ENCODE results near the gene ARHGAP6.

Gene ARHGAP6

GRCh38 chrX:11665168-11666111 is at the start of gene ARHGAP6:
Gene ARHGAP6 (minus strand): TSS chrX:11665920. CDS start chrX:11664828, 1,092 bp downstream.
- DNase-seq (ENCODE audit: low read depth, low spot score) = no peak

- no peak for DNase-seq (ENCODE audit: low read depth, low spot score)
Measured at GRCh38 chrX:11704725-11705495, 39.2 kb upstream of the ARHGAP6 start.

GRCh38 chrX:11703855-11704254 is 38.1 kb upstream of the ARHGAP6 start:
- DNase-seq (ENCODE audit: low read depth, low spot score) = no peak

GRCh38 chrX:11702965-11703631 is 37.4 kb upstream of the ARHGAP6 start:
- DNase-seq (ENCODE audit: low read depth, low spot score) = no peak

DNA sequence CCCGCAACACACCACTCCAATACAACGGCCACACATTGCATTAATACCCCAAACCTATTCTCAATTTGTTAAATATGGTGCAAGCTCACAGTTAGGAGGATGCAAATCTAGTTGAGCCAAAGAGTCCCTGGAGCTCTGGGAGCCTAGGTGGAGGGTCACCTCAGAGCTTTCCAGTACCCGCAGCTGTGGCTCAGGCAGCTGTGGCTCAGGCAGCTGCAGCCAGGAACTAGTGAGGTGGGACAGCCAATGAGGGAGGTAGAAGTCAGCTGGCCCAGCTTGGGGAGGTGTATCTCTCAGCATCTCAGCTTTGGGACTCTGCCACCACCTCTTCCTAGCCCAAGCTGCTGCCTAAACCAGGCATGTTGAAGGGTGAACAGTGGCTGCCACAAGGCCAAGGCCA is 36.7 kb upstream of the ARHGAP6 start:
- DNase-seq (ENCODE audit: low read depth, low spot score) = no peak

DNA sequence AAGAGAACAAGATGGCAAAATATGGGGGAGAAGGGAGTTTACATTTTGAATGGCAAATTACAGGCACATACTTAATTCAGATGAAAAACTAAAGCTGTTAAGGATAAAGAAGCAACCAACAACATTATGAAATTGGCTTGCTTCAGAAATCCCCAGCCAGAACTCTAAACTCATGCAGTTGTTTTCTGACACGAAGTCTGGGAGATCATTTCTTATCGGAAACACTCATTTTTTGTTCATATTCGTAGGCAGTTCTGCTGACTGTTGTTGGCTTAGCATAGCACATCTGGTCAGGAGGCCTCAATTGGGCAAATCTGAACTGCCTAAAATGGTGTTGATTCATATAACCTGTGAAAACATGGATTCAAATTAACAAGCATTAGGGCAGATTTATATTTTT is 33.0 kb upstream of the ARHGAP6 start:
- DNase-seq (ENCODE audit: low read depth, low spot score) = no peak

GRCh38 chrX:11688201-11688600 is 22.5 kb upstream of the ARHGAP6 start:
- no peak for DNase-seq (ENCODE audit: low read depth, low spot score)

- DNase-seq (ENCODE audit: low read depth, low spot score) = no peak
Measured at GRCh38 chrX:11687157-11687556, 21.4 kb upstream of the ARHGAP6 start.

- DNase-seq (ENCODE audit: low read depth, low spot score) = no peak
Measured at GRCh38 chrX:11683057-11683456, 17.3 kb upstream of the ARHGAP6 start.

GRCh38 chrX:11678158-11678557 is 12.4 kb upstream of the ARHGAP6 start:
- DNase-seq (ENCODE audit: low read depth, low spot score) = no peak

GRCh38 chrX:11672213-11672612 is 6.5 kb upstream of the ARHGAP6 start:
- DNase-seq (ENCODE audit: low read depth, low spot score) = no peak

DNA sequence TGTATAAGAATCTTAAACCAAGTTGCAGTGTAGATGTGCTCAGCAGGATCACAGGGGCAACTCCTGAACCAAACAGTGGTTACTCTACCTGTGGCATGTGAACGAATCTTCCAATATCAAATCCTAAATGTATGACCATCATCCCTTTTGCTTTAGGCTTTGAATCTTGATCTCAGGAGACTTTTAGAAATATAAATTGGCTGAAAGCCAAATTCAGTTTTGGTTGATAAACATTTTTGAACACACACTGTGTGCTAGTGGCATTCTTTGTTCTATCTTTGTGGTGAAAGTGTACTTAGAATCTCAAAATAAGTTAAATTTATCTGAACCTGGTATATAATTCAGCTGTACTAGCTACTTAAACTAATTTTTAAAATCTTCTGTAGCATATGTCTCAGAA is 4.6 kb upstream of the ARHGAP6 start:
- DNase-seq (ENCODE audit: low read depth, low spot score) = no peak

DNA sequence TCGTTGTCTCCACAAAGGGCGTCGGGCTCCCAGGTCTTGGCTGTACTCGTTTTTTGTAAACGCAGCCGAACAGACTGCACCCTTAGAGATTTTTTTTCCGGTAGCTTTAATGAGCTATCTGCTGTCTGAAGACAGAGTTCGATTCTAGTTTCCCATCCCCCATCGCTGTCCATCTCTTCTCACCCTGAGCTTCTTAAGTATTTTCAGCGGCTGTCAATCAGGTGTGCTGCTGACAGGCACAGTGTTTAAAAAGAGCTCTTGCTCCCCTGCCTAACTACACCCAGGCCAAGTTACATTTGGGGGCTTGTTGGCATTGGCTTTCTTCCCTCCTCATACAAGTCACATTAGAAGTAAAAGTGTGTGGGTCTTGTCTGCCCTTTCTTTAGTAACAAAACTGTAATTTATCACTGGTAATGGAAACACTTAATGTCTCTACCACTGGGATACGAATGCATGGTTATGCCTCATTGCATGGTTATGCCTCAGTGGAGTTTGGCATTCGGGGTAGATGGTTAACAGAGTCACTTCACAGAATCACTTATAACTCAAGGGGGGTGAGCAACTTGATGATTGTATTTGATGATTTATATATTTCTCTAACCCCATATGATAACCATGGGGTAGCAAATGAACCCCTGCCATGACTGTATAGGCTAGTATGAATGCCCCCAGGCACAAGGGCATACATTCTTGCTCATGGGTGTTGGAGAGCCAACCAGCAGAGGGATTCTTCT is 1.4 kb upstream of the ARHGAP6 start:
- DNase-seq (ENCODE audit: low read depth, low spot score) = no peak

DNA sequence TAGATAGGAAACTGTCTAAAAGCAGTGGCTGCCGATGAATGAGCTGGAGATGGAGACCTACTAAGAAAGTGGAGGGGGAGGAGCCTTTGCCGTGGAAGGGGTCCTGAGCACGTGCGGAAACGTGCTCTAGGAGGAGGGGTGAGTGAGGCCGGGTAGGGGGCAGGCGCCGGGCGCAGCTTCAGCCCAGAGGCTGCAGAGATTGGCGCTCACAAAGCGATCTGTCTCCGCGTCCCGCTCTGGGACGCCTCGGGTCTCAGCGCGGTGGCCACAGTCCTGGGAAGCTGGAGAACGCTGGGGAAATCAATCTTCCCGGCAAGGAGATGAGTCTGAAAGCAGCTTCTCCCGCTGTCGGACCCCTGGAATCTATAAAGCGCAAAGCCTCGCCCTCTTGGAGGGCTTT is 444 bp upstream of the ARHGAP6 start:
- no peak for DNase-seq (ENCODE audit: low read depth, low spot score)

GRCh38 chrX:11664211-11665167 is 1.2 kb downstream of the ARHGAP6 start:
- DNase-seq (ENCODE audit: low read depth, low spot score) = no peak

GRCh38 chrX:11663875-11664210 is 1.9 kb downstream of the ARHGAP6 start:
- no peak for DNase-seq (ENCODE audit: low read depth, low spot score)

DNA sequence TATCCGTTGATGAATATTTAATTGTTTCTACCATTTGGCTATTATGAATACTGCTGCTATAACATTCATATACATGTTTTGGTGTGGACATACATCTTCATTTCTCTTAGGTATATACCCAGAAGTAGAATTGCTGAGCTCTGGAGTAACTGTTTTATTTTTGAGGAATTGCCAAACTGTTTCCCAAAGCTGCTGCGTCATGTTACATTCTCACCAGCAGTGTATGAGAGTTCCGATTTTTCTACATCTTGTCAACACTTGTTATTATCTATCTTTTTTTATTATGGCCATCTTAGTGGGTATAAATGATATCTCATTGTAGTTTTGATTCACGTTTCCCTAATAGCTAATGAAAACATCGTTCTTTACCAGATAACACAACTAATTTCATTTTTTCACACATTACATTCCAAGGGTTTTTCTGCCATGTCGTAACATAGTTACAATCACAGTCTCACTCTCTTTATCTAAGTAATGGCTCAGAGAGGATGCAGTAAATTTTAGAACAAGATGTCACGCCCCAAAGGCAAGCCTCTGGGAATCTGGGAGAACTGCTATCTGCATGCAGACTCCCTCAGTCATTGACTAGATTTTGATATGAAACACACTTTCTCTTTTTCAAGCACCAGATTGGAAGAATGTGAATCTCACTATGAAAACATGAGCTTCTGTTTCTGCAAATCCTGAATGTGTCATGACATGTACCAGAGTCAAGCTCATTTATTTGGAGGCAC is 10.3 kb downstream of the ARHGAP6 start:
- no peak for DNase-seq (ENCODE audit: low read depth, low spot score)

GRCh38 chrX:11648705-11649519 is 16.8 kb downstream of the ARHGAP6 start:
- no peak for DNase-seq (ENCODE audit: low read depth, low spot score)

- DNase-seq (ENCODE audit: low read depth, low spot score) = no peak
Measured at GRCh38 chrX:11647138-11647537, 18.6 kb downstream of the ARHGAP6 start.
